ENCODE measurements around the gene ZGPAT. TPM values are rescaled to one million over a fixed set of nuclear protein-coding genes. Genes with fewer than 3 reads are reported as not detected.

ZGPAT gene
- total RNA-seq, 4 donors from 2014 or later, result 34.4 to 44.7 (median 35.9) TPM

DNA sequence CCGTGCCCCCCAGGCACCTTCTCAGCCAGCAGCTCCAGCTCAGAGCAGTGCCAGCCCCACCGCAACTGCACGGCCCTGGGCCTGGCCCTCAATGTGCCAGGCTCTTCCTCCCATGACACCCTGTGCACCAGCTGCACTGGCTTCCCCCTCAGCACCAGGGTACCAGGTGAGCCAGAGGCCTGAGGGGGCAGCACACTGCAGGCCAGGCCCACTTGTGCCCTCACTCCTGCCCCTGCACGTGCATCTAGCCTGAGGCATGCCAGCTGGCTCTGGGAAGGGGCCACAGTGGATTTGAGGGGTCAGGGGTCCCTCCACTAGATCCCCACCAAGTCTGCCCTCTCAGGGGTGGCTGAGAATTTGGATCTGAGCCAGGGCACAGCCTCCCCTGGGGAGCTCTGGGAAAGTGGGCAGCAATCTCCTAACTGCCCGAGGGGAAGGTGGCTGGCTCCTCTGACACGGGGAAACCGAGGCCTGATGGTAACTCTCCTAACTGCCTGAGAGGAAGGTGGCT lies 10.4 kb upstream of the ZGPAT start:
- peak in 1 of 2 donors; percentile 76 for DNase-seq (ENCODE audit: low spot score in 2 of 2)
- intact Hi-C loops (cut with DNase I; ENCODE audit: low total_unique reads), result no loop called here
- 18 to 35% methylated on average over 6 of the region's 7 CpGs for WGBS, 2 donors
- TF ChIP-seq POLR2A (IDR thresholded peaks at IDR 0.05), result no peak
- TF ChIP-seq CTCF (IDR thresholded peaks at IDR 0.05), result no peak
- no peak overlapping the region for H3K4me3 ChIP-seq (ENCODE audit: low read depth, poor library complexity, severe bottlenecking)

DNA sequence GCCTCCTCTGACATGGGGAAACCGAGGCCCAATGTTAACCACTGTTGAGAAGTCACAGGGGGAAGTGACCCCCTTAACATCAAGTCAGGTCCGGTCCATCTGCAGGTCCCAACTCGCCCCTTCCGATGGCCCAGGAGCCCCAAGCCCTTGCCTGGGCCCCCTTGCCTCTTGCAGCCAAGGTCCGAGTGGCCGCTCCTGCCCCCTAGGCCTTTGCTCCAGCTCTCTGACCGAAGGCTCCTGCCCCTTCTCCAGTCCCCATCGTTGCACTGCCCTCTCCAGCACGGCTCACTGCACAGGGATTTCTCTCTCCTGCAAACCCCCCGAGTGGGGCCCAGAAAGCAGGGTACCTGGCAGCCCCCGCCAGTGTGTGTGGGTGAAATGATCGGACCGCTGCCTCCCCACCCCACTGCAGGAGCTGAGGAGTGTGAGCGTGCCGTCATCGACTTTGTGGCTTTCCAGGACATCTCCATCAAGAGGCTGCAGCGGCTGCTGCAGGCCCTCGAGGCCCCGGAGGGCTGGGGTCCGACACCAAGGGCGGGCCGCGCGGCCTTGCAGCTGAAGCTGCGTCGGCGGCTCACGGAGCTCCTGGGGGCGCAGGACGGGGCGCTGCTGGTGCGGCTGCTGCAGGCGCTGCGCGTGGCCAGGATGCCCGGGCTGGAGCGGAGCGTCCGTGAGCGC lies 9.8 kb upstream of the ZGPAT start:
- H3K4me3 ChIP-seq (ENCODE audit: low read depth, poor library complexity, severe bottlenecking), result no peak overlapping the region
- peak in 1 of 2 donors; percentile 83 for DNase-seq (ENCODE audit: low spot score in 2 of 2)
- WGBS, 2 donors, result 69 to 71% methylated on average over 35 to 39 of the region's 40 CpGs
- intact Hi-C loops (cut with DNase I; ENCODE audit: low total_unique reads), result no loop called here
- TF ChIP-seq POLR2A (IDR thresholded peaks at IDR 0.05) (no peak), CTCF (IDR thresholded peaks at IDR 0.05) (no peak)

DNA sequence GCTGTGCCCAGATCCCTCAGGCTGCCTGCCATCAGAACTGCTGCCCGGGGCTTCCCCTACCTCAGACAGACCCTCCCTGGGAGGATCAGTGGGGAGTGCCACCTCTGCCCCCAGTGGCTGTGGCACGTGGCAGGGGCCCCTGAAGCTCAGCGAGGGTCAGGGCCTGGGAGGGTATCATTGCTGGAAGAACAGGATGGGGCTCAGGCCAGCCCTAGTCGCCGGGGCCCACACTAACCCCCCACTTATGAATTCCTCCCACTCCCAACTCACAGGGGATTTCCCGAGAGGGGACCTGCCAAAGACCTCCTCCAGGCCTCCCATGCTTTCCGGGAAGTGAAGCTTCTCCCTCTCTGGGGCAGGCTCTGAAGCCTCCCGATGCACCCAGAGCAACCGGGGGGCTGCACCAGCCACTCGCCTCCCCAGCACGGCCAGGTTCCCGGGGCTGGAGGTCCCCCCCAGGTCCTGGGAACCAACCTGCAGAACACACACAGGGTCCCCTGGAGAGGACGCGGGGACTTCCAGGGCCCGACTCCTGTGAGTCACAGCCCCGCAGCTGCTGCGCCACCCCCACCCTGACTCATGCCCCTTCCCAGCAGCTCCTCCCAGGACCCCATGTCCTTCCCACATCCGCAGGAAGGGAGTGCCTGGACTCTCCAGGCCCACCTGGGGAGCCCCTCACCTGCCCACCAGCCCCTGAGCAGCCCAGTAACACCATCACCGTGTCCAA lies 8.9 kb upstream of the ZGPAT start:
- TF ChIP-seq CTCF (IDR thresholded peaks at IDR 0.05) (no peak), POLR2A (IDR thresholded peaks at IDR 0.05) (no peak)
- DNase-seq (ENCODE audit: low spot score in 2 of 2), result peak in 1 of 2 donors; percentile 92
- no peak overlapping the region for H3K4me3 ChIP-seq (ENCODE audit: low read depth, poor library complexity, severe bottlenecking)
- intact Hi-C loops (cut with DNase I; ENCODE audit: low total_unique reads), result no loop called here
- WGBS, 2 donors, result 16 to 19% methylated on average over 5 to 19 of the region's 19 CpGs

- WGBS, 2 donors, result 63 to 71% methylated on average over 8 to 24 of the region's 24 CpGs
- peak in 1 of 2 donors; percentile 84 for DNase-seq (ENCODE audit: low spot score in 2 of 2)
- intact Hi-C loops (cut with DNase I; ENCODE audit: low total_unique reads), result no loop called here
- no peak overlapping the region for H3K4me3 ChIP-seq (ENCODE audit: low read depth, poor library complexity, severe bottlenecking)
- TF ChIP-seq CTCF (IDR thresholded peaks at IDR 0.05) (no peak), POLR2A (IDR thresholded peaks at IDR 0.05) (no peak)
Measured at GRCh38 chr20:63699466-63700198, 8.2 kb upstream of the ZGPAT start.

- WGBS, 2 donors, result 86 to 90% methylated on average over 23 to 41 of the region's 43 CpGs
- intact Hi-C loops (cut with DNase I; ENCODE audit: low total_unique reads), result no loop called here
- DNase-seq (ENCODE audit: low spot score in 2 of 2), result no peak
- no peak overlapping the region for H3K4me3 ChIP-seq (ENCODE audit: low read depth, poor library complexity, severe bottlenecking)
- TF ChIP-seq POLR2A (IDR thresholded peaks at IDR 0.05) (no peak), CTCF (IDR thresholded peaks at IDR 0.05) (no peak)
Measured at GRCh38 chr20:63700199-63701050, 7.4 kb upstream of the ZGPAT start.
